GM04503 (cell line): ENCODE results near the gene CWC22.
"Not testable (repeated sequence)": the region's sequence is repeated elsewhere in the genome, so short reads cannot be mapped to it uniquely, and the experiment has no call there.

Experiments used
- DNase-seq: peaks from one replicate; pipeline ENCODE4 v3.0.0-alpha.2; 2012; ENCODE audit warnings: low read depth

The CWC22 gene

DNA sequence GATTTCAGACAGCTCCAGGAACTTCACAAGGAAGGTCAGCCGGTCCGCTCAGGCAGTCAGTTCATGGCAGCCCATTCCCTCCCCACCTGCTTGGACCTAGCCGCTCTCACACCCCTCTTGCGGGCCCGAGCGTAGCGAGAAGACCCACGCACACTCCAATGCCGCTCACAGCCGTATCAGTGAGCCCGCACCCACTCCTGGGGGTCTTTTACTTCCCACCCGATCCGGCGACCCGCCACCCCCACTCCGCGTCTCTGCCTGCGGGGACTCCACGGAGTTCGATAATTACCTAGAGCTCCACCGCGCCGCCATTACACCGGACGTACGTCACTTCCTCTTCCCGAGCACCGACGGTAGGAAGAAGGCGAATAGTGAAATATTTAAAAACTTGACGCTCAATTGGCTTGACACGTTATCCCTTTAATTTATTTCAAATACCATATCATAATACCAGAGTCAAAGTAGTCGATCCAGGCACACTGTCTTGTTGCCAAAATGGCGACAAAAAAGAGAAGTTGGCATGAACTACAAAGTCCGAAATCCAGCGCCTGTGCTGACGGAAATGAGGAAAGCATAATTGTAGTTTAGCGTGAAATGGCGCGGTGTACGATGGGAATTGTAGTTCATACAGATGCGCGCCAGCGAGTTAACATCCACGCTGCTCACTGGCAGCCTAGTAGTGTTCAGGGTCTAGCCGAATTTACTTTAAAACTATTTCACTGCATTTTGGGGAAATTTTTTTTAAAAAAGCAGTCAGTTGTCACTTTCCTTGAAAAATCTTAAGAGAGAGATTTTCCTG, at the start of gene CWC22:
TSS of gene CWC22 (minus strand) at position 517 of the 799 bp plus-strand sequence. CDS start 13,956 bp downstream, outside the sequence.
- DNase-seq, result peak; percentile 69

DNA sequence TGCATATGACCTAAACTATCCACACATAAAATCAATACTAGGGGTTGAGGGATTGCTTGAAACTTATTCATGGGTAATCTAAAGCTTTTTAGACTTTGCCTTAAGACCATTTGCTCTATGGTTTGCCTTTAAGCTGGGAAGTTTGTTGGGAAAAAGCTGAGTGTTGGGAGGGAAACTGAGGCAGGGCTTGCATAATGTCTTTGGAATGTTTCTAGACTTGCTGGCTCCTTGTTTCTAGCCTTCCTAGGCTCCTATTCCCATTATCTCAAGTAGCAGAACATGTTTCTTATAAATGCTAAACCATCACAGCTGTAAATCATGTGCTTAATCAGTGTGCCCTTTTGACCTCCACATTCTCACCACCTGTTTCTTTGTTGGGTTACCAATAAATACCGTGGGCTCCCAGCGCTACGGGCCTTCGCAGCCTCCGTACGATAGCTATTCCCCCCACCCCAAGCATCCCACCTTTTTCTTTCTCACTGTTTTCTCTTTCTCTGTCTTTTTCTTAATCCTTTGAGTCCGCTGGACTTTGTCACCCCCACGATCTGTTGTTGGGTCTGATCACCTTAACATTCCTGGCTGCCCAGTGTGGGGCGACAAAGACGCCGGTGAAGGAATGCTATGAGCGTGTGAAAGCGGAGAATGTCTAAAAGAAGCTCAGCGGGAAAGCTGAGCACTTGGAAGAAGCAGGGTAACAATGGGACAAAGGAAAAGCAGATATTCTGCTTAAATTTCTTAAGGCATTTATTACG, 49.4 kb upstream of the CWC22 start:
- DNase-seq, result no peak

DNA sequence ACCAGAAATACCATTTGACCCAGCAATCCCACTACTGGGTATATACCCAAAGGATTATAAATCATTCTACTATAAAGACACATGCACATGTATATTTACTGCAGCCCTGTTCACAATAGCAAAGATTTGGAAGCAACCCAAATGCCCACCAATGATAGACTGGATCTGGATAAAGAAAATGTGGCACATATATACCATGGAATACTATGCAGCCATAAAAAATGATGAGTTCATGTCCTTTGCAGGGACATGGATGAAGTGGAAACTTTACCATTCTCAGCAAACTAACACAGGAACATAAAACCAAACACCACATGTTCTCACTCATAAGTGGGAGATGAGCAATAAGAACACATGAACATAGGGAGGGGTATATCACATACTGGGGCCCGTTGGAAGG, 47.5 kb upstream of the CWC22 start:
- not testable (repeated sequence) for DNase-seq

DNA sequence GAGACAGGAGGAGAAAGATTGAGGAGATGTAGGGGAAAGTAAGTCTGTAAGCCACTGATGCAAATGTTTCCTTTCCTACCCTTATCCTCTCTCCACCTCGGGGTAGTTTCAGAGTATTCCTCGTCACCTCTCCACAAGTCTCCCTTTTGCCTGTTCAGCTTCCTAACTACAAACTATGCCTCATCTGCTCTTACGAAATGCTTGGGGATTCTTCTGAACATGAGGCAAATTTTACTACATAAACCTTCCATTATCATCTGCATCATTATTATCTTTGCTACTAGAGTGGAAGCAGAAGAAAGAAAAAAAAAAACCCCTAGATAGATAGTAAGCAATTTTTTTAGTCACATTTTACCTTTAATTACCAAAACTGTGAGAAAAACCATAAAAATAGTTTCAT, 43.1 kb upstream of the CWC22 start:
- DNase-seq, result no peak

DNA sequence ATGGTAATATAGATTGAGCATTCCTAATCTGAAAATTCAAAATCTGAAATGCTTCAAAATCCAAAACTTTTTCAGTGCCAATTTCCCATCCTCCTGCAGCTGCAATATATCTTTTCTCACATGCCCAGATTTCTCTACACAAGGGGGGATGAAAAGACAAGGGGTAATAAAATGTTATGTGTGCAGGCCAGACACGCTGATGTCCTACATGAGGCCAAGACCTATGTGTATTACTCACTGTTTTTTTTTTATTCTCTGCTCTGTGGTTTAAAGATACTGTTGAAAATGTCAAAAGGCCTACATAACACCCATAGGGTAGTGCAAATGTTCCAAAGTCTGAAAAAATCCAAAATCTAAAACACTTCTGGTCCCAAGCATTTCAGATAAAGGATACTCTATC, 41.2 kb upstream of the CWC22 start:
- DNase-seq, result no peak

DNA sequence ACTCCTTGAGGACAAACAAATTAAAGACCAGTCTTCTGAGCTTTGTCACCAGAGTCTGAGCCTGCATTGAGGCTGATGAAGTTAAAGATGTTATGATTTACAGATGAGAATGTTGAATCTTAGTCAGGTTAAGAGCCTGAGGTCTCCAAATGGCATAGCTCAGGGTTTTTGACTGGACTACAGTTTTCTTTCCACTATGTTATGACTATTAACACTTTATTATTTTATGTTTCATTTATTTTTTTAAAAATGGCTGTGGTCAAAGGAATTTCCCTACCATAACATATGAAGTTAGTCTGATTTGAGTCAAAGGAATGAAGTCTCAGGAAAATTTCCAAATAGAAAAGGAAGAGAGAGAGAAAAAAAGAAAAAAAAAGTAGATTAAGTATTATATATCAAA, 39.7 kb upstream of the CWC22 start:
- no peak for DNase-seq

DNA sequence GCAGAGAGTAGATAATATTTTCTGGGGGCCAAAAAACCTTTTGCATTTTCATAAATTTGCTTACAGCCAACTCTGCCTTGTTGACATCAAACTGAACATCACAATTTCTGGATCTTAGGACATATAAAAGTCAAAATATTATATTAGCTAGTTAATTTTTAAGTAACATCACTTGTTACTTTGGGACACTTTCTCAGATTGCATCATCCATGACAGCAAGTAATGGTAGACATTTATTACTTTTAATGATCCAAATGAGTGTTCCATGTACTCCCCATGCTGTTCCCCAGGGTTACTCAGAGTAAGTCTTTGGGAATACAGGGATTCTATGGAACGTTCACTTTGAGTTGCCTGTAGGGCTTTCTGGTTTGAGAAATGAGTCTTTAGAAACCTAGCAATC, 39.1 kb upstream of the CWC22 start:
- no peak for DNase-seq

DNA sequence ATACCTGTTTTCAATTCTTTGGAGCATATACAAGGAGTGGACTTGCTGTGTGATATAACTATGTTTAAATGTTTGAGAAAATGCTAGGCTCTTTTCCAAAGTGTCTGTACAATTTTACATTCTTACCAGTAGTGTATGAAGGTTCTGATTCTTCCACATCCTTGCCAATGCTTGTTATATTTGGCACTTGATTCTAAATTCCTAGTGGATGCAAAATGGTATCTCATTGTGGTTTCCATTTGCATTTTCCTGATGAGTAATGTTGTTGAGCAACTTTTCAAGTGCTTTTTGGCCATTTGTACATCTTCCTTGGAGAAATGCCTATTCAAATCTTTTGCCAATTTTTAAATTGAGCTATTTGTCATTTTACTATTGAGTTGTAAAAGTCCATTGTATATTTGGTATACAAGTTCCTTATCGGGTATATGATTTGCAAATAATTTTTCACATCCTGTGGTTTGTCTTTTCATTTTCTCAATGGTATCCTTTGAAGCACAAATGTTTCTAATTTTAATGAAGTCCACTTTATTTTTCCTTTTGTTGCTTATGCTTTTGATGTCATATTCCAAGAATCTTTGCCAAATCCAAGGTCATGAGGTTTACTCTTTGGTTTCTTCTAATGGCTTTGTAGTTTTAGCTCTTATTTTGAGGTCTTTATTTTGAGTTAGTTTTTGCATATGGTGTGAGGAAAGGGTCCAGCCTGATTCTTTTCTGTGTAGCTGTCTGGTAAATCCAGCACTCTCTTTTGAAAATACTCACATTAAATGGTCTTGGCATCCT, 33.2 kb upstream of the CWC22 start:
- DNase-seq, result peak; percentile 96

DNA sequence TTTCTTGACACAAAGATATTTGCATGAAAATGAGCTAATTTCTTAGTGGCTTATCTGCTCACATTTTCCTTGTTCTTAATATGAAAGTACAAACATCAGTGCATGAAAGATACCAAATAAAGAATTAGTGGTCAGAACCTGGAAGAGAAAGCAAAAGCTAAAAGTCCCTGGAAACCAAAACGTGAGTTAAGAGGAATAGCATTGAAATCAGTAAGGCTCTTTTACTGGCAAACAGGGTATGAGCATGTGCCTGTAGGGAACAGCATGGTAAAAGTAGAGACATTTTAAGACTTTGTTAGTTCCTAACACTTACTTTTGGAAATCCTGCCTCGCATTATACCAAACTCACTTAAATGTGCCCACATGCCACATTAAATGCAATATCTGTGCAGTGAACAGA, 31.9 kb upstream of the CWC22 start:
- DNase-seq, result no peak

DNA sequence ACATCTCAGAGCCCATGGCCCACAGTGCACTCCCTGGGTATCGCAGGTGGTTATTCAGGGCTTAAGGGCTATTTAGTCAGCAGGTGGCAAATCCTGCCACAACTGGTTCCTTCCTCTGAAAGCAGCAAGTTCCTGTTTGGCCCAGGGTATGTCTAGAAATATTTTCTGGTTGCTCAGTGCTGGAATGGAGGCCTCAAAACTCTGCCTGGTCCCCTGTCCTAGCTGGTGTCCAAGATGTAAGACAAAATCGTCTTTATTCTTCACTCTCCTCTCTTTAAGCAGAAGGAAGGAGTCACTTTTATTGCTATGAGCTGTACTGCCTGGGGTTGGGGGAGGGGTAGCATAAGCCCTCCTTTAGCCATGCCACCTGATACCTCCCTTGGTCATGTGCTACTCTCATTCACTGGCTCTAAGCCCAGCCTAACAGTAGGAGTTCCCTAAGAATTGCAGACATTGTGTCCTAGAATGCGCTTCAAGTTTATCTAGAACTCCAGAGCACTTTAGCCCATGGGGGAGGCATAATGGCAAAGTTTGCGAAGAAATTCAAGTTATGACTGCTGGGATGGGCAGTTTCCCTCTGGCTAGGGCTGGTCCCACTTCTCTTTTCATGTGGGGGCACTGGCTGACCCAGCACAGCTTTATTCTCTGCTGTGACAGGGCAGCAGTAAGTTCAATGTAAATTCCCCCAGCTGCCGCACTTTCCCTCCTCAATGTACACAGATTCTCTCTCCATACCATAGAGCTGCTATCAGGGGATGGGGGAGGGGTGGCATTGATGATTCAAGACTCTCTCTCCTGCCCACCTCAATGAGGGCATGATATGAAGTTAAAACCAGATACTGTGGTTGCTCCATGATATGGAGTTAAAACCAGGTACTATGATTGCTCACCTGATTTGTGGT, 27.1 kb upstream of the CWC22 start:
- no peak for DNase-seq

DNA sequence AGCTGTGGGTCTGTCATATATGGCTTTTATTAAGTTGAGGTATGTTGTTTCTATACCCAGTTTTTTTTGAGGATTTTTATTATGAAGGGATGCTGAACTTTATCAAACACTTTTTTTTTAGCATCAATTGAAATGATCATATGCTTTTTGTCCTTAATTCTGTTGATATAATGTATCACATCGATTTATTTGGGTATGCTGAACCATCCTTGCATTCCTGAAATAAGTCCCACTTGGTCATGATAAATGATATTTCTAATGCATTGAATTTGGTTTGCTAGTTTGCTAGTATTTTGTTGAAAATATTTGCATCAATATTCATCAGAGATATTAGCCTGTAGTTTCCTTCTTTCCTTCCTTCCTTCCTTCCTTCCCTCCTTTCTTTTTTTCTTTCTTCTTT, 22.5 kb upstream of the CWC22 start:
- DNase-seq, result no peak

DNA sequence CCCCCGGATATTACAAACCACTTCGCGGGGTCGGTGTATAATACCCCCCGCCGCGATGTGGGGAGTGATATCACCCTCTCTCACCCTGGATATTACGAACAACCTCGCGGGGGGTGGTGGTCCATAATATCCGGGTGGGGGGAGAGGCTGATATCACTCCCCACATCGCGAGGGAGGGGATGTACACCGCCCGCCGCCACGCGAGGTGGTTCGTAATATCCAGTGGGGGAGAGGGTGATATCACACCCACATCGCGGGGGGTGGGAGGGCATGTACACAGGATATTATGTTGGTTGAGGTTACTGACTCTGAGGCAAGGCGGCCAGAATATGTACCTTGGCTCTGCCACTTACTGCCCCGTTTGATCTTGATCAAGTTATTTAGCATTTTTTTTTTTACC, 14.8 kb upstream of the CWC22 start:
- DNase-seq, result no peak

DNA sequence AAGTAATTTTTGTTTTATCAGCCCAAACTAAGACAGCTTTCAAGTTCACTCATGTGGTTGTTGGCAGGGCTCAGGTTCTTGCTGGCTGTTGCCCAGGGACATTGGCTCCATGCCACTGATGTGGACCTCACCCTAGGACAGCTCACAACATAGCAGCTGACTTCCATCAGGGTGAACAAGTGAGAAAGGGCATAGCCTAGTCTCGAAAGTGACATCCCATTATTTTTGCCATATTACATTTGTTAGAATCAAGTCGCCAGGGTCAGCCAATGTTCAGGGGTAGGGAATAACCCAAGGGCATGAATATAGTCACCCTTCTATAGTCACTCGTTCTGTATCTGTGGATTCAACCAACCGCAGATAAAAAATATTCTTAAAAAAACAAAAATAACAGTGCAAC, 10.7 kb upstream of the CWC22 start:
- no peak for DNase-seq

DNA sequence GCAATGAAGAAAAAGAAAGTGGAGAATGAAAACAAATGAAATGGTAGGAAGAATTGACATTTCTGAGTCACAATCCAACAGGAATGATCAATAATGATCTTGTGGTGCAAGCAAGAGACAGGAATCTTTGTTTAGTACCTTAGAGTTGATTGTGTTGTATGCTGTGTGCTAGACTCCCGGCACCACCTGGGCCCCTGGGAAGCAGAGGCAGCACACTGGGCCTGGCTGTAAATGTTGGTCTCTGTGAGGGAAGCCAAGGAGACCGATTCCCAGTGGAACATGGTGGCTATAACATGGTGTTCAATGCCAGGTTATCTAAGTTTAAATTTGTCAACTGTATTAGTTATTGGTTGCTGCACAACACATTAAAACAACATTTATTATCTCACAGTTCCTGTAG, 9.8 kb upstream of the CWC22 start:
- DNase-seq, result no peak

DNA sequence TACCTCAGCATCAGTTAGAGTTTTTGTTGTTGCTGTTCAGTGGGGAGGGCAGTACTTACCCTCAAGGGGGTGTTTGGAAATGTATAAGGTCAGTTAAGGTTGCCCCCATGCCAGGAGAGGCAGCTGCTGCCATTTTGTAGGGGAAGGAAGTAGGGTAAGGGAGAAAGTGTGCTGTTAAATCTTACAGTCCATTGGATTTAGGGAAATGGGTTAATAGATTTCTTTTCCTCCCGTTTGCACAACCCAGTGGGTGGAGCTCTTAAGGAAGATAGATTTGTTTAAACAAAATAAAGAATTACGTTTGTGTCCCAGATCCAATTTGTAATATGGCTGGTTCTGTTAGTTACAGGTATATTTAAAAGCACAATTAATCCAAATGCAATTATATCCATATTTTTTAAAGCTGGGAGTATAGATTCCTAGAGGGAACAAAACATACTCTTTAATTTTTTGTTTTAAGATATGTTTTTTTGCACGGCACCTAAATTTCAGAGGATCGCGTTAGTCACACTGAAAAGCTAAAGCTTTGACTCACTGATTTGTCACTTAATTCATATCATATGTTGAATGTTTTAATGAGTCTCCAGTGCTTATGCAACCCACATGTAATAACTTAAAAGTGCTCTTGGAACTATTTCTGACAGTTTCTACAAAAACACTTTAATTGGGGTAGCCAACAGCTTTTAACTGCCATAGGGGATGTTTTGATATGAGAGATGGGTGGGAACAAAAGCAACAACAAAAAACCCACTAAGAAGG, 9.0 kb upstream of the CWC22 start:
- peak; percentile 72 for DNase-seq

DNA sequence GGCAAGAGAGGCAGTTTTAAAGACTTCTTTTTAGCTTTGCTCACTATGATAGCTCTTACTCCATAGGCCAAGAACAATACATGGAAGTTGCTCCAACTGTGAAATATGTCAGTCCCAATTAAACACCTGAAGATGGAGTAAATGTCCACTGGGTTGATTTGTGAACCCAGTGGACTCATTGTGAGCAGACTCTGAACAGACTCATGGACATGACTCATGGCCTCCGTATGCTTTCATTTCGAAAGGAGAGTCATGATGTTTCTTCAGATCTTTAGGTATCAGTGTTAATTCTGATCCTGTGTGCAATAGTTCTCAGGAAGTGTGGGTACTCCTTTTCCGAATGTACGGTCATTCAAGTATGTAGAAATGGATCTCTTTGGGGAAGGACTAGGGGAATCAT, 5.4 kb upstream of the CWC22 start:
- DNase-seq, result peak; percentile 45

DNA sequence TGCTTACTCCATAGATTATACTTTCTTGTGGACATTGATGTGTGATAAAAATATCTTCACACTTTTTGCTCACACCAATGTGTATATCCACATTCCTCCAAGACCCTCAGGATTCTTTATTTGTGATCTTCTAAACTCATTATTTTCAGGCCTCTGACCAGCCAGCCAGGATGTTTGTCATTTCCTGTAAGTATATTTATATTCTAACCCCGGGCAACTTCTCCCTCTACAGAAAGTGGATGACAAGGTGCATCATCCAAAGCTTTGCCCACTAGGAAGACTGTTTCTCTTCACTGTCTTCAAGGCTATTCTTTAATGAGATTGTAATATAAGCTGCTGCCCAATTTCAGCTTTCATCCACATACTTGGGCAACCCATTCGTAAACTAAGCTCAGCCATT, 3.6 kb upstream of the CWC22 start:
- no peak for DNase-seq

DNA sequence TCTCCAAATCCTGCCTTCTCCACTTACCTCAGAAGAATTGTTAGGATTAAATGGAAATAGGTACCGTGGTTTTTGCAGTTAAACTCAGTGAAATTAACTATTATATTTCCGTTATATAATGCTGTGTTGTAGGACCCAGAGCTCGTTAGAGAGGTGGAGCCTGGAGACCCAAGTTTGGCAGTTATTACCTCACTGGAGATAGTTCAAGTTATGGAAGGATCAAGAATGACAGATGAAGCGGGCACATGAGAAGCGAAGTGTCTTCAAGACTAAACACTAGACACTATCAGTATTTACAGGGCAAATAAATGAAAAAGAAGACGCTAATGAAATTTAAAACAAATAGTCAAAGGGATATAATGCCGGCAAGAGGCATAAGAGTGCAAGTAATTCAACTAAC, 866 bp downstream of the CWC22 start:
- DNase-seq, result no peak

DNA sequence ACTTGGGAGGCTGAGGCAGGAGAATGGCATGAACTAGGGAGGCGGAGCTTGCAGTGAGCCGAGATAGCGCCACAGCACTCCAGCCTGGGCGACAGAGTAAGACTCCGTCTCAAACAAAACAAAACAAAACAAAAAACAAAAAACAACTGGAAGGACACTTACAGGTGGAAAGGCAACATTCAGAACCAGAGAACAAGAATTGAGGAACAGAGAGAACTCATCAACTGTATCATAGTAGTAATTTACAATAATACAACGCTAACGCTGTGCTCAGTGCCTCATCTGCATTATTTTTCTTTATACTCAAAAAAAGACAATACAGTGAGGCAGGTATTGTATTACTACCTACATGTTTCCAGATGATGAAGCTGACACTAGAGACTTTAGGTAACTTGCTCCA, 1.6 kb downstream of the CWC22 start:
- not testable (repeated sequence) for DNase-seq

DNA sequence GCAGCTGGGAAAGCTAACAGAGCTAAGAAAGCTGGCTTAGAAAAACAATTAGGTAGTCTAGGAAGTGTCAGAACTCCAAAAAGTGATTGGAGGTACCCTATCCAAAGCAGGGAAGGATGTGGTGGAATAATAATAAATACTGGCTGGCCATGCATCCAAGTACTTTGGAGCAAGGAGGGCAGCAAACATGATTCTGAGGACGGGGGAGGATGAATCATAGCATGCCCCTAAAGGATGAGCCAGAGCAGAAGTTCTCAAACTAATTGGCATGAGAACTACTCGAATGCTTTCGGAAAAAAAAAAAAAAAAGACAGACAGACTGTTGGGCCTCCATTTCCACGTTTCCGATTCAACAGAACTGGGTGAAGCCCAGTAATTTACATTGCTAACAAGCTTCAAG, 2.4 kb downstream of the CWC22 start:
- no peak for DNase-seq

DNA sequence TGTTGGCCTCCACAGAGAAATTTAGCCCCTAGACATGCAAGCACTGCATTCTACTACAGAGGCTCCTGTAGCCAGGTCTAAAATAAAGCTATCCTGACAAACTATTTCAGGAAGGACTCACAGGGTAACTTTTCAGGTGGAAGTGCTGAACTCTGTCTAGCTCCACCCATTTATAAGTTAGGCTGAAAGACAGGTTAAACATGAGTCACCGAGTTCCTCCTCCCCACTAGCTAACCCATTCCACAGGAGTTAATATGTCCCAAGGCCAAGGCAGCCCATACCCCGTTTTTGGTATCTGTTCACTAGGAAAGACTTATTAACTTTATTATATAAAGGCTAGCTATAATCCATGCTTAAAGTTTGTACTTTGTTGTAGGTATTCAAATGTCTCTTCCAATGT, 3.5 kb downstream of the CWC22 start:
- no peak for DNase-seq
